Body of pancreas (tissue), 4 donors: ENCODE data around the gene TBC1D10A. TPM values are rescaled to one million over a fixed set of nuclear protein-coding genes. Genes with fewer than 3 reads are reported as not detected.

ENCODE experiments used
- ATAC-seq: fragments of 150-250 bp; one replicate; pipeline ENCODE4 v1.9.1; 2016
- DNase-seq, 4 donors: peaks; one replicate each; pipeline ENCODE4 v3.0.0-alpha.2; 2019
- H3K27ac ChIP-seq, 4 donors: fragments of 200-600 bp; sonication (generic); 1 replicate in 3 of 4; 2 replicates in 1 of 4; pipeline versions ENCODE4 v1.5.1 to v1.6.1; 2016 to 2019; ENCODE audit warnings: mild to moderate bottlenecking in 1 of 4, mixed read lengths in 1 of 4, moderate library complexity in 1 of 4
- H3K27me3 ChIP-seq, 2 donors: fragments of 200-600 bp; sonication (generic); one replicate each; pipeline ENCODE4 v1.6.0; 2016; ENCODE audit warnings: mild to moderate bottlenecking in 1 of 2
- H3K36me3 ChIP-seq, 2 donors: fragments of 200-600 bp; sonication (generic); replicated peaks in 1 of 2; 2 replicates each; pipeline ENCODE4 v1.5.1; 2016; ENCODE audit warnings: low read depth in 2 of 2; ENCODE audit not compliant: insufficient read depth in 1 of 2
- H3K4me1 ChIP-seq: fragments of 200-600 bp; sonication (generic); one replicate; pipeline ENCODE4 v1.6.0; 2016
- H3K4me3 ChIP-seq, 2 donors: fragments of 200-600 bp; sonication (generic); 1 replicate in 1 of 2; 2 replicates in 1 of 2; pipeline ENCODE4 v1.5.1; 2016 to 2019
- H3K9me3 ChIP-seq, 3 donors: fragments of 200-600 bp; sonication (generic); 1 replicate in 2 of 3; 2 replicates in 1 of 3; pipeline ENCODE4 v1.5.1; 2016
- CTCF ChIP-seq, 7 experiments: fragments of 450-650 bp in 4 of 7; fragments of 200-600 bp in 3 of 7; sonication (generic) in 3 of 7; IDR thresholded peaks; one replicate each; pipeline ENCODE4 v1.5.1; 2016 to 2019; ENCODE audit warnings: antibody characterized with exemption in 7 of 7
- POLR2A ChIP-seq, 3 donors: fragments of 450-650 bp; IDR thresholded peaks; one replicate each; pipeline ENCODE4 v1.6.1; 2016; ENCODE audit warnings: antibody characterized with exemption in 3 of 3, mild to moderate bottlenecking in 2 of 3
- WGBS, 2 donors: methylation state at CpG; one replicate each; pipeline ENCODE4 v1.1.5; 2017; 5-methylcytosine and 5-hydroxymethylcytosine counted together
- intact Hi-C: fragments of 100-400 bp; cut with DNase I; formaldehyde crosslinking; loops from one replicate; pipeline ENCODE4 v1.15.1; 2023
- total RNA-seq, 2 donors: library from RNA; depleted of rRNA; stranded (reverse); fragments of >200 nt; gene quantifications; one replicate each; pipeline ENCODE4 v1.1.0, GENCODE V29; 2016

TBC1D10A gene
- total RNA-seq: 10 to 100 TPM in 1 of 2 donors, 1 to 10 TPM in 1; 4.3 to 15.0 TPM

DNA sequence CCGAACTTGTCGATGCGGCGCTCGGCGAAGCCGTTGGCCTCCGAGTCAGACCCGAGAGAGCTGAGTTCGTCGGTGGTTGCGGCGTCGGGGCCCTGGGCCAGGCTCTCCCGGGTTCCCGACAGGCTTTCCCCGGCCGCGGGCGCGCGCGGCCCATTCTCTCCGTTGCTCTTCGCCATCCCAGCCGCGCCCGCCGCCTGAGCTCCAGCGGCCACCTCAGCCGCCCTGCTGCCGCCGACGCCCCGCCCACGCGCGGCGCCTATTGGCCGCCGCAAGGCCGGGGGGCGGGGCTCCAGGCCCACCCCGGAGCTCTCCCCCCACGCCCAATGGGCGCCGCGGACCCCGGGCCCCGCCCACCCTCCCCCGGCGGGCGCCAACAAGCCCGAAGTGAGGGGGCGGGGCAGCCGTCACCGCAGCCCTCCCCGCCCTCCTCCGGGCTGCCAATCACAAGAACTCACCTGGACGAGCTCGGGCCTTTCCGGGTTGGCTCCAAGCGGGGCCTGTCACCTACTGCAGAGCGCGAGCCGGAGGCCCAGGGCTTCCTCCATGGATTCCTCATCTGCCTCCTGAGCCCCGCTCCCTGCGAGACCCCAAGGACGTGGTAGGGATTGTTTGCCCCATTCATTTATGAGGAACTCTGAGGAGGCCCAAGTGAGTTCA lies at the start of gene TBC1D10A:
TBC1D10A (minus strand) TSS at position 236 of the 657 bp plus-strand sequence; CDS start at position 176, 60 bp downstream.
- Histone ChIP-seq H3K4me3 (peak within 1 kb of the TSS; percentile 76 to 86), H3K4me1 (peaks cover 42% of the 10 kb centered on the region), H3K9me3 (no peaks in the 10 kb centered on the region), H3K36me3 (no peaks in the 10 kb centered on the region), H3K27me3 (no peaks in the 10 kb centered on the region), H3K27ac (peak within 1 kb of the TSS; percentile 78 to 94 (median 86))
- 0 to 1% methylated on average over 3 to 64 of the region's 69 CpGs for WGBS, 2 donors
- DNase-seq (peak; percentile 97 to 98 (median 98)), ATAC-seq (peak; percentile 94)
- intact Hi-C loops: no loop called here
- TF ChIP-seq POLR2A (IDR thresholded peaks at IDR 0.05) (peak; percentile 84 to 88 (median 87)), CTCF (IDR thresholded peaks at IDR 0.05) (peak in 1 of 7 experiments; percentile 21)

DNA sequence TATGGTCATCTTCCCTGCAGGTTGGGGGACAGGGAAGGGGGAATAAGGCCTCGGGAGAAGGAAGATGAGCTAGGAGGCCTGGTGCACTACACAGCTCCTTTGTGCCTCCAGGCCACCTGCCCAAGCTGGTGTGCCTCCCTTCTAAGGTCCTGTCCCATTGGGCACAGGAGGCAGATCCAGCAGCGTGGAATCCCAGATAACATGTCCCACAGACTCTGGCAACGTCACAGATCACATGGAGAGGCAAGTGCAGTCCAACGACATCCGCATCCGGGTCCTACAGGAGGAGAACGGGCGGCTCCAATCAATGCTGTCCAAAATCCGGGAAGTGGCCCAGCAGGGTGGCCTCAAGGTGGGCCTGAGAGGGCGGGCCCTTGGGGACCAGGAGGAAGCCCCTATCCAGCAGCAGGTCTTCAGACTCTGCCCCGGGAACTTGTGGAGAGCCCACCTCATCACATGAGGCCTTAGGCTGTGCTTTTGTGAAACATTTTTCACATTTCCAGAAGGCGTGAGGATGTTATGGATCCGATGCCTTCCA lies 48.6 kb upstream of the TBC1D10A start:
- Histone ChIP-seq H3K36me3 (no peaks in the 10 kb centered on the region), H3K9me3 (no peaks in the 10 kb centered on the region), H3K4me3 (no peak overlapping the region), H3K27me3 (no peaks in the 10 kb centered on the region), H3K4me1 (no peaks in the 10 kb centered on the region), H3K27ac (no peak overlapping the region)
- TF ChIP-seq CTCF (IDR thresholded peaks at IDR 0.05): no peak
- TF ChIP-seq POLR2A (IDR thresholded peaks at IDR 0.05): no peak
- intact Hi-C loops: no loop called here
- DNase-seq (no peak), ATAC-seq (no peak)
- 94% methylated on average over 12 to 13 of the region's 13 CpGs for WGBS, 2 donors

DNA sequence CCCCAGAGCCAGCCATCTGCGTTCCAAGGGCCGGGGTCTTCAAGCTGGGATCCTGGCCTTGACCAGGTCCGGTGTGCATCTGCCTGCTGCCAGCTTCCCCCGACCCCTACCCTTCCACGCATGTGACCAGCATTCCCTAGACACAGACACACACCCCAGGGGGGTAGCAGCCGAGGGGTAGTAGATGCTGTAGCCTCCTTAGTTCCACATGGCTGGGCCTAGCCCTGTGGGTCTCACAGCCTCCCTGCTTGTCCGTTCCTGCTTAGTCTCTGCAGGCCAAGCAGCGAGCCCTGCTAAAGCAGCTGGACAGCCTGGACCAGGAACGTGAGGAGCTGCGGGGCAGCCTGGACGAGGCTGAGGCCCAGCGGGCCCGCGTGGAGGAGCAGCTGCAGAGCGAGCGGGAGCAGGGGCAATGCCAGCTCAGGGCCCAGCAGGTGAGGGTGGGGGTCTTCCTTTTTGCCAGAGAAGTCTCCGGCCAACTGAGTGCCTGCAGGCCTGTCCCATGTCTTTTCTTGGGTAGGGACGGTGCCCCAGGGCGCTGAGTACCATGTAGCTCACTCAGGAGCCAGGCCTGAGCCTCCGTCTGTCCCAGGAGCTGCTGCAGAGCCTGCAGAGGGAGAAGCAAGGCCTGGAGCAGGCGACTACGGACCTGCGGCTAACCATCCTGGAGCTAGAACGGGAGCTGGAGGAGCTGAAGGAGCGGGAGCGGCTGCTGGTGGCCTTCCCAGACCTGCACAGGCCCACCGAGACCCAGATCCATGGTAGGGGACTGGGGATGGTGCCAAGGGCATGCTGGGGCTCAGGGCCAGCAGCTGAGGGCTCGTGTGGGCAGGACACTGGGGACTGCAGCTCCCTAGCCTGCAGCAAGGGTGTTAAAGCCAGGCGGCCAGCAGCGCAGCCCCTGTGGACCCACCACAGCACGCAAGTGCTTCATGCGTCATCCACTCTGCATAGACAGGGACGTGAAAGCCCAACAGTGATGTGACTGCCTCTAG lies 46.9 kb upstream of the TBC1D10A start:
- intact Hi-C loops: no loop called here
- no peak overlapping the region for H3K27ac ChIP-seq
- no peaks in the 10 kb centered on the region for H3K36me3 ChIP-seq
- no peaks in the 10 kb centered on the region for H3K27me3 ChIP-seq
- H3K4me1 ChIP-seq: no peaks in the 10 kb centered on the region
- TF ChIP-seq POLR2A (IDR thresholded peaks at IDR 0.05) (no peak), CTCF (IDR thresholded peaks at IDR 0.05) (no peak)
- no peak for DNase-seq
- H3K9me3 ChIP-seq: no peaks in the 10 kb centered on the region
- no peak for ATAC-seq
- no peak overlapping the region for H3K4me3 ChIP-seq
- WGBS, 2 donors: 79 to 80% methylated on average over 27 to 29 of the region's 33 CpGs

DNA sequence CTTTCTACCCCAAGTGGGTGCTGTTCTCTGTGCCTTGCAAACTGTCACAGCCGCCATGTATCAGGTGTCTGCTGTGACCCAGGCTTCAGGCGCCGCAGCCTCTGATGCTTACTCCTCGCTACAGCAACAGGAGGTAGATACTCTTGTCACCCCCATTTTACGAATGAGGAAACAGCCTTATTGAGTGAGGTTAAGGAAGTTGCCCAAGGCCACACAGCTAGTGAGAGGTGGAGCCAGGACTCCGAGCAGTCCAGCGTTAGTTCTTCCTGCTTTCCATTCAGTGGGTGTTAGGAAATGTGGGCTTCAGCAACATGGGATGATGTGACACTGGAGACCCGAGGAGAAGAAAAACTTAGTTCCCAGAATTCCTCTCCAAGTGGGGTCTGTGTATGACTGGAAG lies 46.2 kb upstream of the TBC1D10A start:
- no peak for ATAC-seq
- Histone ChIP-seq H3K27me3 (no peaks in the 10 kb centered on the region), H3K4me1 (no peaks in the 10 kb centered on the region), H3K4me3 (no peak overlapping the region), H3K36me3 (no peaks in the 10 kb centered on the region), H3K27ac (no peak overlapping the region), H3K9me3 (no peaks in the 10 kb centered on the region)
- 43 to 55% methylated on average over 8 of the region's 8 CpGs for WGBS, 2 donors
- DNase-seq: peak in 1 of 4 donors; percentile 14
- intact Hi-C loops: no loop called here
- TF ChIP-seq CTCF (IDR thresholded peaks at IDR 0.05) (no peak), POLR2A (IDR thresholded peaks at IDR 0.05) (no peak)
